Ectodermal cell (in vitro differentiated cells): Measurements from ENCODE around the gene SLC29A4.

Experiments used
- H3K27ac ChIP-seq: 2 replicates; pipeline ENCODE4 v1.7.0; 2013; ENCODE audit warnings: mild to moderate bottlenecking, low read depth, low read length; ENCODE audit not compliant: insufficient read depth, poor library complexity, severe bottlenecking
- H3K27me3 ChIP-seq: 2 replicates; pipeline ENCODE4 v1.7.0; 2013; ENCODE audit warnings: mild to moderate bottlenecking, low read length; ENCODE audit not compliant: insufficient read depth, control insufficient read depth, poor library complexity, severe bottlenecking
- H3K36me3 ChIP-seq: one replicate; pipeline ENCODE4 v1.7.0; 2013; ENCODE audit warnings: low read length; ENCODE audit not compliant: control insufficient read depth, insufficient read depth
- H3K4me1 ChIP-seq: one replicate; pipeline ENCODE4 v1.7.0; 2013; ENCODE audit warnings: low read length; ENCODE audit not compliant: control insufficient read depth, insufficient read depth
- H3K4me3 ChIP-seq: 2 replicates; pipeline ENCODE4 v1.7.0; 2013; ENCODE audit warnings: low read depth, low read length, control low read depth; ENCODE audit not compliant: insufficient read depth
- H3K9me3 ChIP-seq: 2 replicates; pipeline ENCODE4 v1.7.0; 2013; ENCODE audit warnings: mild to moderate bottlenecking, low read length, moderate library complexity; ENCODE audit not compliant: control insufficient read depth
- WGBS, 2 experiments: methylation state at CpG; one replicate each; pipeline ENCODE4 v1.1.7; 2013; ENCODE audit warnings: missing lambda C conversion rate in 2 of 2; 5-methylcytosine and 5-hydroxymethylcytosine counted together

Gene SLC29A4

GRCh38 chr7:5342631-5343030, 59.9 kb downstream of the SLC29A4 start:
- 92 to 96% methylated on average over 6 of the region's 6 CpGs for WGBS, 2 experiments
- Histone ChIP-seq H3K4me1 (no peaks in the 10 kb centered on the region), H3K36me3 (peaks cover 38% of the 10 kb centered on the region), H3K27me3 (no peaks in the 10 kb centered on the region), H3K9me3 (peaks cover 2% of the 10 kb centered on the region), H3K27ac (no peak overlapping the region), H3K4me3 (no peak overlapping the region)

GRCh38 chr7:5343884-5344283, 61.1 kb downstream of the SLC29A4 start:
- Histone ChIP-seq H3K36me3 (peaks cover 38% of the 10 kb centered on the region), H3K27ac (no peak overlapping the region)
- WGBS, 2 experiments: 95 to 97% methylated on average over 2 of the region's 2 CpGs

GRCh38 chr7:5344342-5344741, 61.6 kb downstream of the SLC29A4 start:
- no peaks in the 10 kb centered on the region for H3K27me3 ChIP-seq
- H3K27ac ChIP-seq: no peak overlapping the region
- H3K9me3 ChIP-seq: peaks cover 2% of the 10 kb centered on the region
- H3K4me1 ChIP-seq: no peaks in the 10 kb centered on the region
- peaks cover 38% of the 10 kb centered on the region for H3K36me3 ChIP-seq
- no peak overlapping the region for H3K4me3 ChIP-seq
- WGBS, 2 experiments: 94 to 95% methylated on average over 4 of the region's 4 CpGs

More at GRCh38 chr7:5343884-5344283, 61.1 kb downstream of the SLC29A4 start:
- Histone ChIP-seq H3K4me3 (no peak overlapping the region), H3K9me3 (peaks cover 2% of the 10 kb centered on the region), H3K4me1 (no peaks in the 10 kb centered on the region), H3K27me3 (no peaks in the 10 kb centered on the region)

- no peak overlapping the region for H3K4me3 ChIP-seq
- peaks cover 2% of the 10 kb centered on the region for H3K9me3 ChIP-seq
- H3K27ac ChIP-seq: no peak overlapping the region
- 93 to 96% methylated on average over 12 to 13 of the region's 13 CpGs for WGBS, 2 experiments
- peaks cover 38% of the 10 kb centered on the region for H3K36me3 ChIP-seq
- peaks cover 7% of the 10 kb centered on the region for H3K4me1 ChIP-seq
- no peaks in the 10 kb centered on the region for H3K27me3 ChIP-seq
Observed at GRCh38 chr7:5345171-5345570, 62.4 kb downstream of the SLC29A4 start.

- Histone ChIP-seq H3K4me3 (no peak overlapping the region), H3K36me3 (peaks cover 38% of the 10 kb centered on the region)
- WGBS, 2 experiments: 88 to 91% methylated on average over 21 of the region's 21 CpGs
Observed at GRCh38 chr7:5345671-5346070, 62.9 kb downstream of the SLC29A4 start.

GRCh38 chr7:5348134-5349004, 65.6 kb downstream of the SLC29A4 start:
- no peak overlapping the region for H3K27ac ChIP-seq
- no peak overlapping the region for H3K4me3 ChIP-seq
- H3K36me3 ChIP-seq: peaks cover 25% of the 10 kb centered on the region
- peaks cover 2% of the 10 kb centered on the region for H3K9me3 ChIP-seq
- H3K4me1 ChIP-seq: peaks cover 17% of the 10 kb centered on the region
- H3K27me3 ChIP-seq: peaks cover 3% of the 10 kb centered on the region
- 90 to 92% methylated on average over 21 of the region's 21 CpGs for WGBS, 2 experiments

More at GRCh38 chr7:5345671-5346070, 62.9 kb downstream of the SLC29A4 start:
- Histone ChIP-seq H3K27ac (no peak overlapping the region), H3K9me3 (peaks cover 2% of the 10 kb centered on the region), H3K4me1 (peaks cover 8% of the 10 kb centered on the region), H3K27me3 (no peaks in the 10 kb centered on the region)

GRCh38 chr7:5349005-5349380, 66.2 kb downstream of the SLC29A4 start:
- 89 to 91% methylated on average over 17 of the region's 17 CpGs for WGBS, 2 experiments
- Histone ChIP-seq H3K27me3 (peaks cover 3% of the 10 kb centered on the region), H3K4me1 (peaks cover 17% of the 10 kb centered on the region), H3K4me3 (no peak overlapping the region), H3K36me3 (peaks cover 20% of the 10 kb centered on the region), H3K9me3 (peaks cover 2% of the 10 kb centered on the region), H3K27ac (no peak overlapping the region)

- H3K27me3 ChIP-seq: peaks cover 3% of the 10 kb centered on the region
- 75 to 80% methylated on average over 34 of the region's 34 CpGs for WGBS, 2 experiments
- H3K36me3 ChIP-seq: peaks cover 14% of the 10 kb centered on the region
- H3K4me3 ChIP-seq: no peak overlapping the region
- H3K4me1 ChIP-seq: peaks cover 17% of the 10 kb centered on the region
- no peak overlapping the region for H3K27ac ChIP-seq
- peaks cover 2% of the 10 kb centered on the region for H3K9me3 ChIP-seq
Observed at GRCh38 chr7:5349437-5350173, 66.9 kb downstream of the SLC29A4 start.

- Histone ChIP-seq H3K4me3 (no peak overlapping the region), H3K36me3 (peaks cover 9% of the 10 kb centered on the region), H3K9me3 (no peaks in the 10 kb centered on the region), H3K27ac (no peak overlapping the region), H3K4me1 (peaks cover 17% of the 10 kb centered on the region), H3K27me3 (peaks cover 3% of the 10 kb centered on the region)
- 75 to 76% methylated on average over 15 of the region's 15 CpGs for WGBS, 2 experiments
Observed at GRCh38 chr7:5350174-5350463, 67.4 kb downstream of the SLC29A4 start.

- peaks cover 5% of the 10 kb centered on the region for H3K36me3 ChIP-seq
Observed at GRCh38 chr7:5350600-5351385, 68.0 kb downstream of the SLC29A4 start.

More at GRCh38 chr7:5350600-5351385, 68.0 kb downstream of the SLC29A4 start:
- Histone ChIP-seq H3K9me3 (no peaks in the 10 kb centered on the region), H3K4me1 (peaks cover 17% of the 10 kb centered on the region), H3K27me3 (peaks cover 3% of the 10 kb centered on the region), H3K4me3 (no peak overlapping the region), H3K27ac (no peak overlapping the region)
- 36% methylated on average over 21 to 23 of the region's 23 CpGs for WGBS, 2 experiments
